NAMALWA (cell line): ENCODE measurements around the gene BUD31.

ENCODE experiments used
- DNase-seq: peaks from one replicate; pipeline ENCODE4 v3.0.0-alpha.2; 2015; ENCODE audit warnings: low spot score

BUD31 gene

DNA sequence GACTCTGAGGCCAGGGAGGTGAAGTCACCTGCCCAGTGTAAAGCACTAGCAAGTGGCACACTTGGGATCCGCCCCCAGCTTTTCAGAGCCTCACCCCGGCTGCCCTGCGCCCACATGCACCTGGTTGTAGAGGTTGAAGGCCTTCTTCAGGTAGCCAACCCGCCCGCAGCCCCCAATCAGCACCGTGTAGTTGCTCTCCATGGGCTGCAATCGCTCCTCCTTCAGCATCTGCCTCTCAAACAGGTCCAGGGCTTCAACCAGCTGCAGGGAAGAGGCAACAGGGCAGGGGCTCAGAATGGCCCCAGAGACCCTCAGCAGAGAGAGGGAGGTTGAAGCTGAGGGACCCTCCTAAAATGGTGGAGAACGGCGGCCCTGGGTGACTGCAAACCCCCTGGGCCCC is 24.4 kb downstream of the BUD31 start:
- no peak for DNase-seq

GRCh38 chr7:99437946-99438572 is 29.3 kb downstream of the BUD31 start:
- peak; percentile 45 for DNase-seq

DNA sequence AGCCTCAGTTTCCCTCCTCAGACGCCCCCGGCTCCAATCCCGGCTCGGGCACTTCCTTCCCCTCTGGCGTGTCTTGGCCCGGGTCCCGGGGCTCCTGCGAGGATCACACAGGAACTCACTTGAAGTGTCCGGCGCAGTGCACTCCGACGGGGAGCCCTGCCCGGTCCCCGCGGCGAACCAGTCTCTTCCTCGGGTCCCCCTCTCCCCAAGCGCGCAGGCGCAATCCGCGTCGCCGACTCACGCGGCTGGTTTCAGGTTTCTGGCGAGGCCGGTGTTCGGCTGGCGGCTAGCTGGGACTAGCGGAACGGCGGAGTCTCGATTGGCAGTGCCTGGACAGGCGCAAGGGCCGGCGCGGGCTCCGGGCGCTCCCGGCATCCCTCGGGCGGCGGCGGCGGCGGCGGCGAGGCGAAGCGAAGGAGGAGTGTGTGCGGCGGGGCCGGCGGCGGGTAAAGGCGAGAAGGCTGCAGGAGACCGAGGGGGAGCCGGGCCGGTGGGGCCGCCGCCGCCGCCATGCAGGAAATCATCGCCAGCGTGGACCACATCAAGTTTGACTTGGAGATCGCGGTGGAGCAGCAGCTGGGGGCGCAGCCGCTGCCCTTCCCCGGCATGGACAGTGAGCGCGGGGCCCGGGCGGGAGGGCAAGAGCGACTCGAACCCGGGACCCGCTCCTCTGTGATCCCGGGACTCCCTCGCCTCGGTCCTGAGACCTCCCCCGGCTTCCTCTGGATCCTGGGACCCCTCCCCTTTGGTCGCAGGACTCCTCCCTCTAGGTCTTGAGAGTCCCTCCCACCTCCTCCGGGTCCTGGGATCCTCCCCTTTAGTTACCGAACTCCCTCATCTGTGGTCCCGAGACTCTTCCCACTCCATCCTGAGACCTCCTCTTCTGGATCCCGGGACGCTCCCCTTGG is 30.1 kb downstream of the BUD31 start, which contains the start of the genes CPSF4 and PTCD1:
Gene CPSF4 (plus strand): TSS at position 371 of the 908 bp plus-strand sequence. CDS start 140 bp downstream, at position 511.
Gene PTCD1 (minus strand): TSS at position 226 of the 908 bp plus-strand sequence. CDS start 3,556 bp downstream, outside the sequence.
- DNase-seq = peak; percentile 97

- no peak for DNase-seq
Measured at GRCh38 chr7:99440195-99440594, 31.4 kb downstream of the BUD31 start.

DNA sequence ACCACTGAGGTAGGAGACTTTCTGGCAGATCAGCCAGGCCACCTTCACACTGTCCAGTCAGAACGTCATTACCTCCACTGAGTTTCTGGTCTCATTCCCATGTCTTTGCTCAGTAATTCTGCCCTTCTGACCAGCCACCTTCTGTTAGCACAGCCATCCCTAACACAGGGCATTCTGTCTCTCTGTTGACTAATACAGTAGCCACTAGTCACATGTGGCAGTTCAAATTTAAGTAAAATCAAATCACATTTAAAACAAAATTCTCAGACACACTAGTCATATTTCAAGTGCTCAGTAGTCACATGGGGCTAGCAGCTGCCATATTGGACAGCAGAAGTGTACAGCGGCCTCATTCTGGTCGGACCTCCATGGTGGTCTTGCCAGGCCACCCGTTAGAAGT is 37.3 kb downstream of the BUD31 start:
- DNase-seq = no peak

GRCh38 chr7:99447943-99448342 is 39.2 kb downstream of the BUD31 start:
- DNase-seq = peak; percentile 57

DNA sequence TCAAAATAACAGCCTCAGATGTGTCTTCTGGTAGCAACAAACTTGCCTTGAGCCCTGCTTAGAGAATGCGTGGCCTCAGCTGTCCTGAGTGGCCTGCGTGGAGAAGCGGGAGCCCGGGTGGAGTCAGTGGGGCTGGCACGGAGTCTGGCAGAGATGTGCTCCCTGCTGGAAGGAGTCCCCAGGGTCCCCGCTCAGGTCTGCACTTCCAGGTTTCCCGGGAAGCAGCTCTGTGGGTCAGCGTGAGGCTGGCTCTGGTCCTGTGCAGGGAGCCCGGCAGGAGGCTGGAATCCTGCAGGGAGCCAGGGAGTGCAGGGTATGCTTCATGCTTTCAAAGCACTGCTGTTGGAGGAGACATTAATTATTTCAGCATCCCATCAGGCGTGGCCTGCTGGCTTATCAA is 40.1 kb downstream of the BUD31 start:
- DNase-seq = no peak

DNA sequence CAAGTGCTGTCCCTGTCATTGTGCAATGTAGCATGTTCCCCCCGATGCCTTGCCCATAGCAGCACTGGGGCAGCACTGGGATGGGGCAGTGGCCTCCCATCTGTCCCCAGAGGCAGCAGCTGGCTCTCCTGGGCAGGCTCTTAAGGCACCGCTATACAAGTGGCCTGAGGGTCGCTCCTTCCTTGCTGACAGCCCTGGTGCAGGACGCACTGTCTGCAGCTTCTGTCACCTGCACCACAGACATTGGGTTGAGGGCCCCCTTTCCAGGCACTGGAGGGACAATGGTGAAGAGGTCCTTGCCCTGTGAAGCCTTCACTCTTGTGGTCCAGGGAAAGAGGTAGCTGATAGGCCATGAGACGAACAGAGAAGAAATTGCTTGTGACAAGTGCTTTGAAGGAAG is 40.6 kb downstream of the BUD31 start:
- no peak for DNase-seq

- DNase-seq = no peak
Measured at GRCh38 chr7:99451936-99452335, 43.2 kb downstream of the BUD31 start.

GRCh38 chr7:99452541-99452940 is 43.8 kb downstream of the BUD31 start:
- DNase-seq = no peak

DNA sequence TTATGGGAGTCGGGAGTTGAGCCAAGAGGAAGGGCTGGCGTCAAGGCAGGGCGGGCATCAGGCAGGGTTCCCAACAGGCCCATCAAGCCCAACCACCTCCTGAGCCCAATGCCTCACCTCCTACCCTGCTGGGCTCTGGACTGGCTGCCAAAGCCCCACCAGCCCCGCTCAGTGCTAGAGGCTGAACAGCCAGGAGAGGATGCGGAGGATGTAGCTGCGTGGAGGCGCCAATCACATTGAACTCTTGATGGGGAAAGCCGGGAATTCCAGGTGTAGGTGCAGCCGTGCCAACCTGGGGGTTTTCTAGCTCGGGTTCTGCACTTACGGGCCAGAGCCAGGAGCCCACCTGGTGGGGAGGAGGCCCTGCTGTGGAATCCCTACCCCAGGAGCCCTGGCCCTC is 44.3 kb downstream of the BUD31 start:
- DNase-seq = no peak

GRCh38 chr7:99455874-99456273 is 47.1 kb downstream of the BUD31 start:
- DNase-seq = no peak

DNA sequence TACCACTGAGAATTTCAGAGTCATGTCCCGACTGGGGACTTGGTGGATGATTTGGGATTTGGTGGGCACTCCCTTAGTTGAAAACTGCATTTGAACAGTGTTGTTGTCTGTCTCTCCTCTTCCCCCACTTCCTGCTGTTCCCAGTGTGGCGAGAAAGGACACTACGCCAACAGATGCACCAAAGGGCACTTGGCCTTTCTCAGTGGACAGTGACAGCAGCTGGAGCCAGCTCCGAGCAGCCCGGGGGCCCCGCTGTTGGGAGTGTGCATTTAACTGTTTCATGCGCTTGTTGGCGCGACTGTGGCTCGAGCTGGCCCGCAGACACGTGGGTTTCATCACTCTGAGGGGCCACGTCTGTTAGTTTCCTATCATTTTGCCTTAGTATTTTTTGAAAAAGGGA is 47.5 kb downstream of the BUD31 start:
- DNase-seq = no peak

- no peak for DNase-seq
Measured at GRCh38 chr7:99457050-99457649, 48.4 kb downstream of the BUD31 start.

GRCh38 chr7:99457650-99458493 is 49.1 kb downstream of the BUD31 start:
- DNase-seq = no peak

GRCh38 chr7:99459087-99459486 is 50.3 kb downstream of the BUD31 start:
- DNase-seq = peak; percentile 87

- peak; percentile 40 for DNase-seq
Measured at GRCh38 chr7:99460651-99461050, 51.9 kb downstream of the BUD31 start.

- peak; percentile 73 for DNase-seq
Measured at GRCh38 chr7:99461221-99461620, 52.5 kb downstream of the BUD31 start.

GRCh38 chr7:99465421-99465768 is 56.6 kb downstream of the BUD31 start:
- DNase-seq = peak; percentile 55

- no peak for DNase-seq
Measured at GRCh38 chr7:99468336-99468918, 59.7 kb downstream of the BUD31 start.
